MM.1S (cell line): ENCODE data around the gene MT1M.
A peak's percentile ranks its signal among the peaks of the same experiment; 100 is the strongest.

Experiments
- DNase-seq: peaks from one replicate; pipeline ENCODE4 v3.0.0-alpha.2; 2015
- H2AFZ ChIP-seq: fragments of 300-600 bp; sonication (generic); 2 replicates; pipeline ENCODE4 v1.6.0; 2016; ENCODE audit warnings: antibody characterized with exemption, low read length
- H3F3A ChIP-seq: fragments of 300-600 bp; sonication (generic); 2 replicates; pipeline ENCODE4 v1.6.1; 2016; ENCODE audit warnings: mild to moderate bottlenecking, antibody characterized with exemption, low read length, moderate library complexity, mixed read lengths; ENCODE audit not compliant: insufficient read depth
- H3K27ac ChIP-seq: fragments of 300-600 bp; sonication (generic); 2 replicates; pipeline ENCODE4 v1.5.1; 2016; ENCODE audit warnings: mild to moderate bottlenecking, low read length
- H3K27me3 ChIP-seq: fragments of 300-600 bp; sonication (generic); replicated peaks from 2 replicates; pipeline ENCODE4 v1.6.0; 2016; ENCODE audit warnings: low read length; ENCODE audit not compliant: insufficient read depth
- H3K36me3 ChIP-seq: fragments of 300-600 bp; sonication (generic); replicated peaks from 2 replicates; pipeline ENCODE4 v1.6.1; 2016; ENCODE audit warnings: mild to moderate bottlenecking, low read length, mixed read lengths; ENCODE audit not compliant: insufficient read depth
- H3K4me1 ChIP-seq: fragments of 300-600 bp; sonication (generic); 2 replicates; pipeline ENCODE4 v1.6.1; 2016; ENCODE audit warnings: low read length, mixed read lengths
- H3K4me2 ChIP-seq: fragments of 300-600 bp; sonication (generic); 2 replicates; pipeline ENCODE4 v1.6.0; 2016; ENCODE audit warnings: low read depth, low read length
- H3K4me3 ChIP-seq: fragments of 300-600 bp; sonication (generic); 2 replicates; pipeline ENCODE4 v1.5.1; 2016; ENCODE audit warnings: low read length, mixed read lengths
- H3K79me2 ChIP-seq: fragments of 300-600 bp; sonication (generic); 2 replicates; pipeline ENCODE4 v1.6.1; 2016; ENCODE audit warnings: mixed run types, low read length, mixed read lengths
- H3K9ac ChIP-seq: fragments of 300-600 bp; sonication (generic); 2 replicates; pipeline ENCODE4 v1.6.1; 2016; ENCODE audit warnings: low read length, mixed read lengths
- H3K9me2 ChIP-seq: fragments of 300-600 bp; sonication (generic); replicated peaks from 2 replicates; pipeline ENCODE4 v1.6.1; 2016; ENCODE audit warnings: mild to moderate bottlenecking, low read length, mixed read lengths; ENCODE audit not compliant: insufficient read depth
- H3K9me3 ChIP-seq: fragments of 300-600 bp; sonication (generic); replicated peaks from 2 replicates; pipeline ENCODE4 v1.6.1; 2016; ENCODE audit warnings: mild to moderate bottlenecking, low read length, mixed read lengths; ENCODE audit not compliant: insufficient read depth
- H4K20me1 ChIP-seq: fragments of 300-600 bp; sonication (generic); 2 replicates; pipeline ENCODE4 v1.6.1; 2016; ENCODE audit warnings: mild to moderate bottlenecking, low read length, moderate library complexity, mixed read lengths; ENCODE audit not compliant: insufficient read depth
- EZH2 ChIP-seq: fragments of 300-600 bp; sonication (generic); optimal IDR thresholded peaks from 2 replicates; pipeline ENCODE3; 2017; ENCODE audit warnings: low read depth, mild to moderate bottlenecking, antibody characterized with exemption, low read length, mixed read lengths
- EZH2phosphoT487 ChIP-seq: fragments of 300-600 bp; sonication (generic); IDR thresholded peaks from 2 replicates; pipeline ENCODE4 v1.6.1; 2018; ENCODE audit warnings: antibody characterized with exemption, low read length
- TF ChIP-seq, protein P1 (sequence below): fragments of 300-600 bp; sonication (generic); IDR thresholded peaks from 2 replicates; pipeline ENCODE4 v1.5.1; 2016; ENCODE audit warnings: antibody characterized with exemption, low read length, mixed read lengths

MT1M gene

DNA sequence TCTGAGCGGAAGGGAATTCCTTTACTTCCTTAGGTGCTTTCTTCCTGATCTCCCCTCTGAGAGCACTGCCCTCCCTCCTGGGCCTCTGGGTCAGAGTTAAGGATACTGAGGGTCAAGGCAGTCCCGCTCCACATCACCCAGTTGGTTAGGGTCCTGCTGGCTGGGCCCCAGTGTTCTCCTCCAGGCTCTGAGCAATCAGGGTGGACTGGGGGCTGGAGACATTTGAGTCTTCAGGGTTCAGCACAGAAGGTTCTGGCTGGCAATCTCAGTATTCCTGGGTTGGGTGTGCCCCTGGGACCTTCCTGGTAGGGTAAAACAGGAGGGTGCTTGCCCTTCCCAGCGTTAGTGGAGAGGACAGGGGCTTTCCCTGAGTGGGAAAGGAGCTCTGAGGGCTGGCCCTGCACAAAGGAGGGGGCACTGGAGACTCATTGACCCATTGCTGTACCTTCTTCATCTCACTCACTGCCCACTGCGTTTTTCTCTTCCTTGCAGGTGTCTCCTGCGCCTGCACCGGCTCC, 448 bp downstream of the MT1M start:
- Histone ChIP-seq H3K9me3 (no peaks in the 10 kb centered on the region), H3K27ac (no peak overlapping the region), H3K79me2 (no peaks in the 10 kb centered on the region), H3F3A (no peaks in the 10 kb centered on the region), H3K4me3 (no peak overlapping the region), H3K36me3 (no peaks in the 10 kb centered on the region), H3K27me3 (peaks cover 77% of the 10 kb centered on the region), H4K20me1 (no peaks in the 10 kb centered on the region), H2AFZ (no peak overlapping the region), H3K9me2 (no peaks in the 10 kb centered on the region), H3K4me1 (no peaks in the 10 kb centered on the region), H3K4me2 (no peak overlapping the region), H3K9ac (no peak overlapping the region)
- DNase-seq: no peak
- no peak for TF ChIP-seq EZH2phosphoT487
- TF ChIP-seq, protein P1, sequence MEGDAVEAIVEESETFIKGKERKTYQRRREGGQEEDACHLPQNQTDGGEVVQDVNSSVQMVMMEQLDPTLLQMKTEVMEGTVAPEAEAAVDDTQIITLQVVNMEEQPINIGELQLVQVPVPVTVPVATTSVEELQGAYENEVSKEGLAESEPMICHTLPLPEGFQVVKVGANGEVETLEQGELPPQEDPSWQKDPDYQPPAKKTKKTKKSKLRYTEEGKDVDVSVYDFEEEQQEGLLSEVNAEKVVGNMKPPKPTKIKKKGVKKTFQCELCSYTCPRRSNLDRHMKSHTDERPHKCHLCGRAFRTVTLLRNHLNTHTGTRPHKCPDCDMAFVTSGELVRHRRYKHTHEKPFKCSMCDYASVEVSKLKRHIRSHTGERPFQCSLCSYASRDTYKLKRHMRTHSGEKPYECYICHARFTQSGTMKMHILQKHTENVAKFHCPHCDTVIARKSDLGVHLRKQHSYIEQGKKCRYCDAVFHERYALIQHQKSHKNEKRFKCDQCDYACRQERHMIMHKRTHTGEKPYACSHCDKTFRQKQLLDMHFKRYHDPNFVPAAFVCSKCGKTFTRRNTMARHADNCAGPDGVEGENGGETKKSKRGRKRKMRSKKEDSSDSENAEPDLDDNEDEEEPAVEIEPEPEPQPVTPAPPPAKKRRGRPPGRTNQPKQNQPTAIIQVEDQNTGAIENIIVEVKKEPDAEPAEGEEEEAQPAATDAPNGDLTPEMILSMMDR: no peak
- no peak for TF ChIP-seq EZH2

DNA sequence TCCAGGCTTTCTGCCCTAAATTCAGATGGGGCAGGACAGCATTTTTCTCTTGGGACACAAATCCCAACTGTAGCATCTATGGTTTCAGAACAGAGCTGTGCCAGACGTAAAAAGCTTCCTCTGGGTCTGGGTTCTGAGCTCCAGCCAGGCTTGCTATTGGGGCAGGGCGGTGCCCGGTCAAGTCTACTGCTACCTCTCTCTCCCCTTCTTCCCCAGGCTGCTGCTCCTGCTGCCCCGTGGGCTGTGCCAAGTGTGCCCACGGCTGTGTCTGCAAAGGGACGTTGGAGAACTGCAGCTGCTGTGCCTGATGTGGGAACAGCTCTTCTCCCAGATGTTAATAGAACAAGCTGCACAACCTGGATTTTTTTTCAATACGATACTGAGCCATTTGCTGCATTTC, 1.1 kb downstream of the MT1M start:
- H3K27me3 ChIP-seq: peaks cover 79% of the 10 kb centered on the region
- H3K4me1 ChIP-seq: no peaks in the 10 kb centered on the region
- H3K9me3 ChIP-seq: no peaks in the 10 kb centered on the region
- H3K9ac ChIP-seq: no peak overlapping the region
- DNase-seq: no peak
- no peaks in the 10 kb centered on the region for H3K79me2 ChIP-seq
- no peak overlapping the region for H3K27ac ChIP-seq
- H3K36me3 ChIP-seq: no peaks in the 10 kb centered on the region
- no peaks in the 10 kb centered on the region for H4K20me1 ChIP-seq
- H3K4me3 ChIP-seq: no peak overlapping the region
- TF ChIP-seq EZH2phosphoT487 (no peak), EZH2 (no peak)
- TF ChIP-seq, protein P1: no peak
- no peaks in the 10 kb centered on the region for H3K9me2 ChIP-seq
- H3K4me2 ChIP-seq: no peak overlapping the region
- H2AFZ ChIP-seq: no peak overlapping the region
- H3F3A ChIP-seq: no peaks in the 10 kb centered on the region

DNA sequence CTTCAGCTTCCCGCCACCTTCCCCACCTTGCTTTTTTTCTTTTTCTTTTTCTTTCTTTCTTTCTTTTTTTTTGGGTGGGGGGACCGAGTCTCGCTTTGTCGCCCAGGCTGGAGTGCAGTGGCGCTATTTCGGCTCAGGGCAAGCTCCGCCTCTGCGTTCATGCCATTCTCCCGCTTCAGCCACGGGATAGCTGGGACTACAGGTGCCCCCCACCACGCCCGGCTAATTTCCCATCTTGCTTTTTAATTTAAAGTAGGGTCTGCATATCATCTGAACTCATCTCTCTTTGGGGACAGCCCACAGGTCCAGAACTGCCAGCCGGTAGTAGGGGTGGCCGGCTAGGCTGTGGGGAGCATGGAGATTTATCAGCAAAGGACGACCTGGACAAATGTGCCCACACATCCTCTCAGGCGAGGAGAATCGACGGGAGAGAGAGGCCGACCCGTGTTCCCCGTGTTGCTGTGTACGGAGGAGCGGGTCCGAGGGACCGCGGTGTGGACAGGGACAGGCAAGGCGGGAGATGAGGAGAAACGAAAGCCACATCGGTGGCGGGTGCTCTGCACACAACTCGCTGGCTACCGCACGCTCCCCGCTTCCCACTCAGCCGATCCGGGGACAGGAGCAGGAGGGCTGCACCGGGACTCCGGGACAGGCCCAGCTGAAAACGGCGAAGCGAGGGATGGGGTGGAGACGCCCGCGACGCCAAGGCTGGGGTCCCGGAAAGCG, 2.4 kb downstream of the MT1M start:
- H3K79me2 ChIP-seq: no peaks in the 10 kb centered on the region
- TF ChIP-seq, protein P1: no peak
- no peak for TF ChIP-seq EZH2phosphoT487
- TF ChIP-seq EZH2: no peak

More for the DNA sequence above, 2.4 kb downstream of the MT1M start:
- no peaks in the 10 kb centered on the region for H3F3A ChIP-seq
- H3K4me2 ChIP-seq: peak overlapping the region; percentile 21; the same call in 1 of the 2 replicates
- no peak overlapping the region; the same call in 1 of the 2 replicates for H3K4me3 ChIP-seq
- no peaks in the 10 kb centered on the region for H4K20me1 ChIP-seq
- DNase-seq: no peak
- H2AFZ ChIP-seq: no peak overlapping the region
- no peaks in the 10 kb centered on the region for H3K4me1 ChIP-seq
- H3K27ac ChIP-seq: no peak overlapping the region
- peaks cover 90% of the 10 kb centered on the region for H3K27me3 ChIP-seq
- H3K36me3 ChIP-seq: no peaks in the 10 kb centered on the region
- no peaks in the 10 kb centered on the region for H3K9me3 ChIP-seq
- H3K9me2 ChIP-seq: no peaks in the 10 kb centered on the region
- H3K9ac ChIP-seq: no peak overlapping the region
